GM11168 (cell line): Measurements from ENCODE around the gene COG1.

Experiments used
- in situ Hi-C: fragments of 300-500 bp; cut with MboI; formaldehyde crosslinking; loops from one replicate; pipeline ENCODE4 v1.12.0; 2022; ENCODE audit warnings: low sequenced_read_pairs; ENCODE audit not compliant: unreplicated experiment

The COG1 gene

GRCh38 chr17:73166731-73167581 is 25.9 kb upstream of the COG1 start:
- in situ Hi-C loops: no loop called here

GRCh38 chr17:73168667-73169066 is 24.2 kb upstream of the COG1 start:
- in situ Hi-C loops: no loop called here

GRCh38 chr17:73170324-73170723 is 22.5 kb upstream of the COG1 start:
- in situ Hi-C loops: no loop called here

- in situ Hi-C loops: no loop called here
These were observed 20.6 kb upstream of the COG1 start for GRCh38 chr17:73172252-73172651.

GRCh38 chr17:73174126-73174525 is 18.7 kb upstream of the COG1 start:
- in situ Hi-C loops: no loop called here

- in situ Hi-C loops: loop anchor here (25.0 kb wide), 1 partner anchor 439 kb away; no protein-coding TSS in a partner anchor
These were observed 16.8 kb upstream of the COG1 start for GRCh38 chr17:73175962-73176565.

- in situ Hi-C loops: loop anchor here (25.0 kb wide), 1 partner anchor 442 kb away; no protein-coding TSS in a partner anchor
These were observed 13.5 kb upstream of the COG1 start for GRCh38 chr17:73179387-73179786.

GRCh38 chr17:73179878-73180277 is 13.0 kb upstream of the COG1 start:
- in situ Hi-C loops: loop anchor here (25.0 kb wide), 1 partner anchor 443 kb away; no protein-coding TSS in a partner anchor

- in situ Hi-C loops: loop anchor here (25.0 kb wide), 1 partner anchor 445 kb away; no protein-coding TSS in a partner anchor
These were observed 10.1 kb upstream of the COG1 start for GRCh38 chr17:73182616-73183310.

- in situ Hi-C loops: loop anchor here (25.0 kb wide), 1 partner anchor 447 kb away; no protein-coding TSS in a partner anchor
These were observed 8.5 kb upstream of the COG1 start for GRCh38 chr17:73184136-73184993.

- in situ Hi-C loops: loop anchor here (25.0 kb wide), 1 partner anchor 449 kb away; no protein-coding TSS in a partner anchor
These were observed 6.4 kb upstream of the COG1 start for GRCh38 chr17:73186283-73187050.

- in situ Hi-C loops: loop anchor here (25.0 kb wide), 1 partner anchor 450 kb away; no protein-coding TSS in a partner anchor
These were observed 5.6 kb upstream of the COG1 start for GRCh38 chr17:73187203-73187769.

GRCh38 chr17:73188011-73188410 is 4.8 kb upstream of the COG1 start:
- in situ Hi-C loops: loop anchor here (25.0 kb wide), 1 partner anchor 451 kb away; no protein-coding TSS in a partner anchor

- in situ Hi-C loops: loop anchor here (25.0 kb wide), 1 partner anchor 452 kb away; no protein-coding TSS in a partner anchor
These were observed 3.3 kb upstream of the COG1 start for GRCh38 chr17:73189417-73190099.

GRCh38 chr17:73191443-73192205 is 1.2 kb upstream of the COG1 start:
- in situ Hi-C loops: loop anchor here (25.0 kb wide), 1 partner anchor 454 kb away; no protein-coding TSS in a partner anchor

- in situ Hi-C loops: loop anchor here (25.0 kb wide), 1 partner anchor 455 kb away; no protein-coding TSS in a partner anchor
These were observed 505 bp upstream of the COG1 start for GRCh38 chr17:73192206-73192893.
